ENCODE results near the gene ADCY5.
A peak's percentile ranks its signal among the peaks of the same experiment; 100 is the strongest.

ADCY5 gene

DNA sequence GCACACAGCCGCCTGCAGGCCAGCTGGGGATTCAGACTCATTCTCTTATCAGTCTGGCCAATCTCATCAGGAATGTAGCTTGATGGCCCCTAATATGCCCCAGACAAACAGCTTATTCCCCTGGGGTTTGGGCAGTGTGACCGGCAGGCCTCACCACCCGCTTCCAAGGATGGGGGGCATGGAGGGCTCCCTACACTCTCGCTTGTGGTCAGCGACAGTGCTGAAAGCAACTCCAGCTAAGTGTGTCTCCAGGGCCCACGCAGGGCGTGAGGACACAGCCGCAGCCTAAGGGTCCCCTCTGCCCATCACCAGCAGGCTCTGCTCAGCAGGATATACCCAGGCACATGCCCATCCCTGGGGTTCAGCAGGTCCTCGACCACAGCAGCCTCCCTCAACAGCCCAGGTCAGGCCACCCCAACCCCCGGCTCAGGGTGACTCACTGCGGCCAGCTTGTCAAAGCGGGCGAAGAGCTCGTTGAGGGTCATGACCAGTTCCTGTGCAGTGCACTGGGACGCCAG lies 116.7 kb downstream of the ADCY5 start:
- H3K27ac ChIP-seq: peak overlapping the region; percentile 78 to 94

DNA sequence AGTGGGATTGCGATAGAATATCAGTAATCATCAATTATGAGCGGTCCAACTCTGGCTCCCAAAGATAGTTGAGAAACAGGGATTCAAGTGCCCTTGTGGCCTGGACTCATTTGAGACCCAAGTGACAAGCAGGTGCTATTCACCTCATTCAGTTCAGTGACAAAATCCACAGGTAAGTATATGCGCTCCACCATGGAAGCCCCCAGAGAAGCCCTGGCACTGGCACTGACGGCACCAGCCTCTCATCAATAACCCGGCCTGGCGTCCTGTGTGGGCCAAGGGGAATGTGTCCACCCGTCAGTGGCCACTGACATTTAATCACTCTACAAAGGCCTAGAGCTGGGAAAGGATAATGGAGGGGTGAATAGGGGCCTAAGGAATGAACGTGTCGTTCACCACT lies 117.2 kb downstream of the ADCY5 start:
- peak overlapping the region; percentile 21 for H3K4me3 ChIP-seq
- TF ChIP-seq, protein P1, sequence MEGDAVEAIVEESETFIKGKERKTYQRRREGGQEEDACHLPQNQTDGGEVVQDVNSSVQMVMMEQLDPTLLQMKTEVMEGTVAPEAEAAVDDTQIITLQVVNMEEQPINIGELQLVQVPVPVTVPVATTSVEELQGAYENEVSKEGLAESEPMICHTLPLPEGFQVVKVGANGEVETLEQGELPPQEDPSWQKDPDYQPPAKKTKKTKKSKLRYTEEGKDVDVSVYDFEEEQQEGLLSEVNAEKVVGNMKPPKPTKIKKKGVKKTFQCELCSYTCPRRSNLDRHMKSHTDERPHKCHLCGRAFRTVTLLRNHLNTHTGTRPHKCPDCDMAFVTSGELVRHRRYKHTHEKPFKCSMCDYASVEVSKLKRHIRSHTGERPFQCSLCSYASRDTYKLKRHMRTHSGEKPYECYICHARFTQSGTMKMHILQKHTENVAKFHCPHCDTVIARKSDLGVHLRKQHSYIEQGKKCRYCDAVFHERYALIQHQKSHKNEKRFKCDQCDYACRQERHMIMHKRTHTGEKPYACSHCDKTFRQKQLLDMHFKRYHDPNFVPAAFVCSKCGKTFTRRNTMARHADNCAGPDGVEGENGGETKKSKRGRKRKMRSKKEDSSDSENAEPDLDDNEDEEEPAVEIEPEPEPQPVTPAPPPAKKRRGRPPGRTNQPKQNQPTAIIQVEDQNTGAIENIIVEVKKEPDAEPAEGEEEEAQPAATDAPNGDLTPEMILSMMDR (IDR thresholded peaks at IDR 0.05): no peak
- peak overlapping the region; percentile 78 to 94 for H3K27ac ChIP-seq
- DNase-seq (ENCODE audit: low spot score): peak; percentile 60

More for the DNA sequence above, 116.7 kb downstream of the ADCY5 start:
- no peak for DNase-seq (ENCODE audit: low spot score)
- H3K4me3 ChIP-seq: peak overlapping the region; percentile 21
- TF ChIP-seq, protein P1 (IDR thresholded peaks at IDR 0.05): no peak

DNA sequence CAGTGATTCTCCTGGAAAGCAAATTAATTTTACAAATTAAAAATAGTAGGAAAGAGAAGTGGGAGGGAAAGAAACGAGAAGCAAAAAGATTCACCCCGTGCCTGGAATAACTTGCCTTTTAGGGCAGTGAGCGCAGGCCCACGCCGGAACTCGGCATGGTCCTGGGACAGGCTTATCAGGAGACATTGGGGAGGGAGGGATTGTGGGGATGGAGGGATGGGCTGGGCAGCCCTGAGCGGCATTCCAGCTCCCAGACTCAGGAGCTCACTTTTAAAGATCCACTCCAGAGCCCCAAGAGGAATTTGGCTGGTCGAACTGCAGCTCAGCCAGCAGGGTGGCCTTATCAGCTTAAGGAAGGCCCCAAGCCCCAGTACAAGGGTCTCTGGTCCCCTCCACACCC lies 117.9 kb downstream of the ADCY5 start:
- TF ChIP-seq, protein P1 (IDR thresholded peaks at IDR 0.05): no peak
- Histone ChIP-seq H3K27ac (peak overlapping the region; percentile 78 to 94), H3K4me3 (peak overlapping the region; percentile 46)
- DNase-seq (ENCODE audit: low spot score): peak; percentile 87

DNA sequence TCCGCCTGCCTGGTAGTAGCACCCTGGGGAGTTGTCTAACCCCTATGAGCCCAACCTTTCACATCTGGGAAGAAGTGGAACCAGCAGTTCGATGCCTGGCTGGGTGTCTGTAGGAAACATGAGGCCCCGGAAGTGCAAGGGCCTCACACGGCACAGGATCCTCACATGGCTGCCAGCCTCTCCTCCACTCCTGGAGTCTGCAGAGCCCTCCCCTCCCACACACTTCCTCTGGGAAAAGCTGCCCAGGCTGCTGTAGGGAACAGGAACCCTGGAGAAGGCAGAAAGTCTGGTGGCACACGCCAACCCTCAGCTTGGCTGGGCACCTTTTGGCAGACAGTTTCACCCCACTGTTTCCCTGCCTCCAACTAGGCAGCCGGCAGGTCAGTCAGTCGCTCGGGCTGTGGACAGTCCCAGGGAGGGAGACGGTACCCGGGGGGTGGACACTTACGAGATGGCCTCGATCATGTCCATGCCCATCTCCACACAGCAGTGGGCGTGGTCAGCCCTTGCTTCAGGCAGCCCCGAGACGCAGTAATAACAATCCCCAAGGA lies 118.4 kb downstream of the ADCY5 start:
- H3K27ac ChIP-seq: peak overlapping the region; percentile 78 to 94
- H3K4me3 ChIP-seq: peak overlapping the region; percentile 46
- no peak for DNase-seq (ENCODE audit: low spot score)
- TF ChIP-seq, protein P1 (IDR thresholded peaks at IDR 0.05): no peak

DNA sequence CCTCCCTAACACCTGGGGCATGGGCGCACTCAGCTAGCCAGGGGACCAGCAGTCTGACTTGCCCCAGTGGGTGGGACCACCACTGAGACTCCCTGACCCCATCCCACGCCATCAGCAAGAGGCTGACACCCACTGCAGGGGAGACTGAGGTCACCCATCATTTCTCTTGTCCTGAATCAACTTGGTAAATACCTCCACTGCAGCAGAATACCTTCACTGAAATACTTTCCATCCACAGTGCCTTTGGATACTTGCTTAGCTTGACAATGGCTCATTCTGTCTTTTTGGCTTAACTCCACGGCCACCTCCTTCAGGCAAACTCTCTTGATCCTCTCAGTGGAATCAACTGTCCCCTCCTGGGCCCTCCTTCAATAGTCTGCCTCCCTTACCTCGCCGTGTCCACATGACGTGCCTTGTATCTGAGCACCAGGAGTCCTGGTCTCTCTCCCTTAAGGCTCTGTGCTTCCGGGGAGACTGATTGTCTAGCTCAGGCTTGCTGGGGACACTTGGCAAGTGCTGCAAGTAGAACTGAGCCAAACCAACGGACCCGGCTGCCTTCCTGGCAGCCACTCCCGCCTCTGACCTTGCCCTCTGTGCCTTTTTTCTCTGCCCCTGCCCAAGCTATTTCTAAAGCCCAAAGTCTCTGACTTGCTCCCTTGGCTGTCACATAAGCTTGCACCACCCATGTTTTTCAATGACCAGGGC lies 119.1 kb downstream of the ADCY5 start:
- H3K27ac ChIP-seq: peak overlapping the region; percentile 78 to 94
- TF ChIP-seq, protein P1 (IDR thresholded peaks at IDR 0.05): no peak
- H3K4me3 ChIP-seq: peak overlapping the region; percentile 46
- no peak for DNase-seq (ENCODE audit: low spot score)

DNA sequence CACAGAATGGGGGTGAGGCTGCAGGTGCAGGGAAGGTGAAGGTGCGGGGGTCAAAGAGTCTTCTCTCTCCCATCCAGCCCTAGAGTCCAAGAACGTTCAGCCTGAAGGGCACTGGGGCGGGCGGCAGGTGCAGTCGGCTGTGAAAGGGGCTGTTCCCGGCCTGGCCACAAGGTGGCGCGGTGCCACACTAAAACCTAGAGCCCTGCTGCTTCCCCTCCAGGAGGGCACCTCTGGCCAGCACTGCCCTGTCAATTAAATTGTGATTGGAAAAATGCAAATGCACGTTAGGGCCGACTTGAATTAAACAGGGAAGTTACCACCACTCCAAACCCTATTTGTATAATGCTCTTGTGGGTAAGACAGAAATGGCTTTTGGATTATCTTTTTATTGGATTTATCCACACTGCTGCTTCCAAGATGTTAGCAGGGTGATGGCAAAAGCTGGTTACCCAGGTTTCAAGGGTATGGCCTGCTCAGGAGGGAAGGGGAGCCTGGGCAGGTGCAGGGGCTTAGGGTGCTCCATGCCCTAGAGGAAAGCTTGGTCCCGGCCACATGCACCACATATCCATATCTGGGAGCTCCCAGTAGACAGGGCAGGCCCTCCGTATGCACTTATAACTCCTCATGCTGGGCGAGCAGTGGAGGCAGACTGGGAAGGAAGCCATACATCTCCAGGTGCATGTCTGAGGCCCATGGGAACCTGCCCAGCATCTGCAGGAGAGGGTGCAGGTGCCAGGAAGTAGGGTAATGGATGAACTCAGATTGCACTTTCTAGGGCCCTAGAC lies 119.8 kb downstream of the ADCY5 start:
- TF ChIP-seq, protein P1 (IDR thresholded peaks at IDR 0.05): peak; percentile 91
- no peak for DNase-seq (ENCODE audit: low spot score)
- peak overlapping the region; percentile 78 to 94 for H3K27ac ChIP-seq
- no peak overlapping the region for H3K4me3 ChIP-seq

Measured in coronary artery (tissue), 2 donors.